Skeletal muscle satellite cell (primary cell): ENCODE data around the gene STKLD1.

Experiments used
- H3K27me3 ChIP-seq: 2 replicates; pipeline ENCODE4 v1.7.0; 2013; ENCODE audit warnings: low read length; ENCODE audit not compliant: control insufficient read depth, insufficient read depth
- H3K36me3 ChIP-seq: 2 replicates; pipeline ENCODE4 v1.7.0; 2013; ENCODE audit warnings: mild to moderate bottlenecking, control low read depth, low read length; ENCODE audit not compliant: insufficient read depth
- H3K4me1 ChIP-seq: 2 replicates; pipeline ENCODE4 v1.7.0; 2013; ENCODE audit warnings: low read length; ENCODE audit not compliant: control insufficient read depth, insufficient read depth
- H3K4me2 ChIP-seq: 2 replicates; pipeline ENCODE4 v1.7.0; 2013; ENCODE audit warnings: mild to moderate bottlenecking, low read length
- H3K4me3 ChIP-seq: 2 replicates; pipeline ENCODE4 v1.7.0; 2013; ENCODE audit warnings: low read length
- H3K9ac ChIP-seq: 2 replicates; pipeline ENCODE4 v1.7.0; 2013; ENCODE audit warnings: mild to moderate bottlenecking, low read depth, low read length, moderate library complexity
- H3K9me3 ChIP-seq: replicated peaks from 2 replicates; pipeline ENCODE4 v1.7.0; 2013; ENCODE audit warnings: mild to moderate bottlenecking, control low read depth, low read length

Gene STKLD1

DNA sequence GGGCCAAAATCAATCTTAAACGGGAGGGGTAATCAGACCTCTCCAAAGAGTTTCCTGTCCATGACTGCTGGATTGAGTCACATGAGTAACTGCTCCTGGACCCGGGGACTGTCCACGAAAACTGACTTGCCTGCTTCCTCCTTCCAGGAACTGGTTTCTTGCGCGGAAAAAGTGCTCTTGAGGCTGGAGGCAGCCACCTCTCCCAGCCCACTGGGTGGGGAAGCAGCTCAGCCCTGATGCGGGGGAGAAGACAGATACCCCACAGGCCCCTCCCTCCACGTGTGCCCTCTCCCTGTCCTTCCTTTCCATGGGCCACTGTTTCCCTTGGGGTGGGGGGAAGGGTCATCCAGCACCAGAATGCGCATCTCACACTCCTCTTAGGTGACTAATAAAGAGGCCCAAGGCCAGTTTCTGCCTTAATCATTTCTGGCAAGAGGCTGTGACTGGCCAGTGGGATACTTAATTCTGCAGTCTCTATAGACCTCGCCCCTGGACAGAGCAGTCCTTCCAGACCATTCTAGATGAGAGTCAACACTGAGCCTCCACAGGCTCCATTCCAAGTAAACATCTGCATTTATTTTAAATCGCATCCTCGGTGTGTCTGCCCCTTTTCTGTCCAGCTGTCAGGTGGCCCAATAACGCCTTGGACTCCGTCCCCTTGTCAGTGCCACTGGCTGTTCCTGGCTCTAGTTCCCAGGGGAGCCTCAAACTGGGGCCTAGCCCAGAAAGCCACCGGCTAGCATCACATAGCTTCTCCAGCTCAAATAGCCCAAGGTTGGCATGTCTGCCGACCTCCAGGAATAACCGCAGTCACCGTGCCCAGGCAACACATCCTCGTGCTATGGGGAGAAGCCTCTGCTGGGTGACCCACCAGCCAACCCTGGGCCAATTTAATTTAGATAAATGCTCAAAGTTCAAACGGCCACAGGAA is 29.6 kb downstream of the STKLD1 start:
- Histone ChIP-seq H3K27me3 (no peaks in the 10 kb centered on the region), H3K4me2 (no peak overlapping the region), H3K4me1 (peaks cover 7% of the 10 kb centered on the region), H3K4me3 (no peak overlapping the region), H3K9ac (no peak overlapping the region), H3K36me3 (peaks cover 55% of the 10 kb centered on the region), H3K9me3 (no peaks in the 10 kb centered on the region)

DNA sequence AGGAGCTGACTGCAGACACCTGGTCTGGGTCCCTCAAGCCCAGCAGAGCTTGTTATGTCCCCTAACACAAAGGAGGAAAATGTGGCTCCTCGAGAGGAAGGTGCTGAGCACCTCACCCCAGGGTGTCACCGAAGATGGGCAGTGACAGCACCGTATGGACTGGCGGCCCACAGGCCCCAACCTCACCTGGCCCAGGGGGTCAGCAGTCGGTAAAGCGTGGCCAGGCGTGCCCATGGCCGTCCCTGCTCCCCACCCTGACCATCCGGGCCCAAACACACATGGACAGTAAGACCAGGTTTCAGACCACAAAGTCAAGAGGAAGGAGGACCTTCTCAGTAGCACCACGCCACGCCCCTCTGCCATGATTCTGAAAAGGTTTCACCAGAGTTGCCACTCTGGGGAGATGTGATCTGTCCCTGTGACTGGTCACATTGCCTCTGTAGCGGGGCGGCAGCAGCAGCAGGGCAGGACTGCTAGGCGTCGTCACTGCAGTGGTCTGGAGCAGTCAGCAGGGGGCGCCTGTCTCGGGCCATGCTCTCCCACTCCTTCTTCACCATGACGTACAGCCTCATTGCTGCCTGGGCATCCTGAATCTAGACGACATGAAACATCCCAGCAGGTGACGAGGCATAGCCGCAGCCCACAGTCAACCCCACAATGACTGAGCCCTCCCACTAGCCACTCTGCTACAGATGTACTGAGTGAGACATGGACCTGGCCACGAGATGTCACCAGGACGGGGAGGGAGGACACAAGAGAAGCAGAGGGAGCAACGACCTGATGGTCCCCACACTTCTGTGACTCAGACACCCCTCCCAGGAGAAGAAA is 30.5 kb downstream of the STKLD1 start:
- no peaks in the 10 kb centered on the region for H3K27me3 ChIP-seq
- no peak overlapping the region for H3K4me2 ChIP-seq
- no peaks in the 10 kb centered on the region for H3K9me3 ChIP-seq
- no peak overlapping the region for H3K9ac ChIP-seq
- H3K36me3 ChIP-seq, result peaks cover 61% of the 10 kb centered on the region
- H3K4me3 ChIP-seq, result no peak overlapping the region
- H3K4me1 ChIP-seq, result peaks cover 7% of the 10 kb centered on the region

DNA sequence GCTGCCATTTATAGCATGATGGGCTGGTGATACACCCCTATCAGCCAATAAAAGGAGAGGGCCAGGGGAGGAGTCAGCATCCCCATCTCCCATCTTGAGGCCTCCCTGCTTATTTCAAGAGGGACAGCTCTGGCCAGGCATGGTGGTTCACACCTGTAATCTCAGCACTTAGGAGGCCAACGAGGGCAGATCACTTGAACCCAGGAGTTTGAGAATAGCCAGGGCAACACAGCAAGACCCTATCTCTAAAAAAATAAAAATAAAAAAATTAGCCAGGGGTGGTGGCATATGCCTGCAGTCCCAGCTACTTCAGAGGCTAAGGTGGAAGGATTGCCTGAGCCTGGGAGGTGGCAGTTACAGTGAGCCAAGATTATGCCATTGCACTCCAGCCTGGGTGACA is 31.9 kb downstream of the STKLD1 start:
- Histone ChIP-seq H3K27me3 (no peaks in the 10 kb centered on the region), H3K36me3 (peaks cover 70% of the 10 kb centered on the region), H3K9me3 (no peaks in the 10 kb centered on the region), H3K4me2 (no peak overlapping the region), H3K4me1 (peaks cover 7% of the 10 kb centered on the region), H3K9ac (no peak overlapping the region), H3K4me3 (no peak overlapping the region)

DNA sequence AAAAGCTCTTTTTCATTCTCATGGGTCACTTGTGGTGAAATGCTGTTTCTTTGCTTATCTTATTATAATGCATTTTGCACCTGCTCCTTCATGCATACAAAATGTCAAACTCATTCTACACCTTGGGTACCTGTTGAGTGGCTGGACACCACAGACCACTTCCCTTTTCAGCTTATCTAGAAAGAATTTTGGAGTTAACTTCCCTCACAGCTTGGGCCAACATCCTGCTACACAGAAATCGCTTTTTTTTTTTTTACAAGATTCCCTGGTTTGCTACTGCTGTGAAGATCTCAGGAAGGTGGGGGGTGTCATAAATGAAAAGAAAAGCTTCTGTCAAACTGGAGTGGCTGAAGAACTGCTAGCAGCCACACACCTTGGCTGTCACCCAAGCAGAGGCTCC is 39.0 kb downstream of the STKLD1 start:
- no peak overlapping the region for H3K4me2 ChIP-seq
- peaks cover 35% of the 10 kb centered on the region for H3K36me3 ChIP-seq
- no peak overlapping the region for H3K4me3 ChIP-seq
- H3K9ac ChIP-seq, result no peak overlapping the region
- peaks cover 16% of the 10 kb centered on the region for H3K4me1 ChIP-seq
- H3K9me3 ChIP-seq, result no peaks in the 10 kb centered on the region
- H3K27me3 ChIP-seq, result no peaks in the 10 kb centered on the region

DNA sequence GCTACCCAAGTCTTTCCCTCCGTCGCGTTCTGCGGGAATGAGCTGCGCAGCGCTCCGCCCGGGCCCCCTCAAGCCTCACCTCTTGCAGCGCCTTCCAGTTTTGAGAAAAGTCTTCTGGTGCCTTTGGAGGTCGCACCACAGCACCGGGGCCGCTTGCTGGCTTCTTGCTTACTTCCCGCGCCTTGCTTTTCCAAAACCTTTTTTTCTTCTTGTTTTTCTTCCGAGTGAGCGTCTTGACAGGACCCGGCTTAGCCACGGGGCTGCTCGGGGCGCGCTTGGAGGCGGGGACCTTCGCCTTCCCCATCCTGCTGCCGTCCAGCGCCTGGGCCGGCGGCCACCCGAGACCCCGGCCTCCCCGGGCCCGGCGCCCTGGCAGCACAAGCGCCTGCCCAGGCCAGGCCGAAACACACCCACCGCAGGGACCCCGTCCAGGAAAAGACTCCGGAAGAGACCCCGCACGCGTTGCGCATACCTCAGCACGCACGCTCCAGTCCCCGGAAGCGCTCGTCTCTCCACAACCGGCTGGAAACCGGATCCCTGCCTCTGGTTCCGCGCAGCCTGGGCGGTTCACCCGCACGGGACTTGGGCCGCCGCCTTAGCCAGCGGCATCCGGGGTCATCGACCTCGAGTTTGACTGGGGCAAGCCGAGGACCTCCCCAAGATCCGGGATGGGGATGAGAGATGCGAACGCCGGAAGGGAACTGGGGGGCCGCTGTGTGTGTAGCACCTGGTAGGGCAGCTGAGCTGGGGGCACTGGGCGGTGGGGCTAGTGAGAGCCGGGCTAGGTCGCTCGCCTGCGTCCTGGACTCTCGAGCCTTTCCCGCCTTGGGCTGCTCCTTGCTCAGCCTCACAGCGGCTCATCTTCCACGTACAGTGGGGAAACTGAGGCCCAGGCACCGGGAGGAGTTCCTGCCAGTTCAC is 41.6 kb downstream of the STKLD1 start, which contains the start of gene REXO4:
TSS of gene REXO4 (minus strand) at position 470 of the 921 bp plus-strand sequence. CDS start at position 304, 166 bp downstream.
- Histone ChIP-seq H3K4me2 (peak within 1 kb of the TSS; percentile 90), H3K4me1 (peaks cover 16% of the 10 kb centered on the region), H3K4me3 (peak within 1 kb of the TSS; percentile 98), H3K36me3 (peaks cover 14% of the 10 kb centered on the region), H3K27me3 (no peaks in the 10 kb centered on the region), H3K9ac (peak within 1 kb of the TSS; percentile 89), H3K9me3 (no peaks in the 10 kb centered on the region)

DNA sequence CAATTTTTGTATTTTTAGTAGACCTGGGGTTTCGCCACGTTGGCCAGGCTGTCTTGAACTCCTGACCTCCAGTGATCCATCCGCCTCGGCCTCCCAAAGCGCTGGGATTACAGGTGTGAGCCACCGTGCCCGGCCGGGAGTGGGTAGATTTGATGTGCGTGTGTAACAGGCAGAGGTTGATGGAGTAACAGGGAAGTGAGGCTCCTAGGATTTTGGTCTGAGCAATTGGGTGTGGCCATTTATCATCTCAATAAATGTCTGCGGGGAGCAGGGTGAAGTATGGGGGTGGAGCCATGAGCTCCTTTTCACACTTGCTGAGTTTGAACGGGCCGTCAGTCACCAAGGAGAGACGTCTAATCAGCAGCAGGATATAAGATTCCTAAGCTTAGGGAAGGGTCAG is 42.8 kb downstream of the STKLD1 start:
- Histone ChIP-seq H3K9ac (no peak overlapping the region), H3K9me3 (no peaks in the 10 kb centered on the region), H3K4me1 (peaks cover 16% of the 10 kb centered on the region), H3K4me3 (peak overlapping the region; percentile 98), H3K27me3 (no peaks in the 10 kb centered on the region), H3K36me3 (peaks cover 10% of the 10 kb centered on the region), H3K4me2 (peak overlapping the region; percentile 90)

DNA sequence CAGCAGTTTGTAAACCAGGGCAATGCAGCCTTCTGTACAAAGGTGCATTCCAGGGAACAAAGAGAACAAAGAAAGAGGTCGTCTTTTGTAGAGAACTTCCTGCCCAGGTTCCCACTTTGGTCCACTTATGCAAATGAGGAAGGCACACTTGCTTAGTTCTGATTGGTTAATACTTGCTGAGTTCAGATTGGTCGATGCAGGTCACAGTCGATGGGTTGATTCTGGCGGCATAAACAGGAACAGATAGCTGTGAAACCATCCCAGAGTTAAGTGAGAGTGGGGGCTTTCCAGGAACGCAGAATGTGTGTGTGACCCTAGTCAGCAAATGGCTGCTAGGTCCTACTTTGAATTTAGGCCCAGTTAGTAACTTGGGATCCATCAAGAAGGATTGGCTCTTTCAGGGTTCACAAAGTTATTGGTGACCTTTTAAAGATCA is 44.2 kb downstream of the STKLD1 start:
- Histone ChIP-seq H3K9me3 (no peaks in the 10 kb centered on the region), H3K9ac (no peak overlapping the region), H3K4me1 (peaks cover 16% of the 10 kb centered on the region), H3K36me3 (no peaks in the 10 kb centered on the region), H3K4me3 (no peak overlapping the region), H3K4me2 (no peak overlapping the region), H3K27me3 (no peaks in the 10 kb centered on the region)

DNA sequence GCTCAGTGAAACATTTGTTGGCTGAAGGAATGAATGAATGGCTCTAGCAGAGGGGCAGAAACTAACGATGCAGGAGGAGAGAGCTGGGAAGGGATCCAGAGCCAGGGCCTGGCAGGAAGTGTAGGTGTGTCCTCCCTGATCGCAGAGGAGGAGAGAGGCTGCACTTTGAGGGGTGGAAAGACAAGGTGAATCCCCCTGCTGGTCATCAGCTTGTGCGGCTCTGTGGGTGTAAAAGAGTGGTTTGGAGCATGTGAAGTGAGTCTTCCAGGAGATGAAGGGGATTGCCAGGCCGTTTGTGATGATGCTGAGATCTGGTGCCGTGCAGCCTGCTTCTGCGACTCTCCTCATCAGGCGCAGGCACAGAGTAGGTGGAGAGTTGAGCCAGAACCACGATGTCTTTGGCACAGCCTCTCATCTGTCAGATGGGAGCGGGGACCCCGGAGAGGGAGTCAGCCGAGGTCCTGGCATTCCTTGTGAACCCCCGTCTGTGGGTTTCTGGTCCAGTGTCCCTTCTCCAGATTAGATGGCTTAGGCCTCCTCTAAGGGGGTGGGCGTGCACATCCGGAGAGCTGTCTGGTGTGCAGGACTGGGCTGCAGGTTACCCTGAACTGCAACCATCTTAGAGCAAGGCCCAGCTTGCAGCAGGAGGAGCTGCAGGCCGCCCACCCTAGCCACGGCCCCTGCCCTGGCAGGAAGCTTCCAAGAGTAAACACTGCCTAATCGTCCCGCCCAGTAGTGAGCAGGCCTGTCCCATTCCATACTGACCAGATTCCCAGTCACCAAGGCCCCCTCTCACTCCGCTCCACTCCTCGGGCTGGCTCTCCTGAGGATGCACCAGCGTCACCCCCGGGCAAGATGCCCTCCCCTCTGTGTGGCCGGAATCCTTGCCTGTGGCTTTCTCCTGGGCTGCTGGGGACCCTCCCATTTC is 45.7 kb downstream of the STKLD1 start, which contains the start of gene ADAMTS13:
TSS of gene ADAMTS13 (plus strand) at position 753 of the 928 bp plus-strand sequence. CDS start at position 830, 77 bp downstream.
- Histone ChIP-seq H3K27me3 (no peaks in the 10 kb centered on the region), H3K4me3 (no peak within 1 kb of the TSS), H3K9me3 (no peaks in the 10 kb centered on the region), H3K36me3 (no peaks in the 10 kb centered on the region), H3K4me1 (peaks cover 5% of the 10 kb centered on the region), H3K4me2 (no peak within 1 kb of the TSS), H3K9ac (no peak within 1 kb of the TSS)

DNA sequence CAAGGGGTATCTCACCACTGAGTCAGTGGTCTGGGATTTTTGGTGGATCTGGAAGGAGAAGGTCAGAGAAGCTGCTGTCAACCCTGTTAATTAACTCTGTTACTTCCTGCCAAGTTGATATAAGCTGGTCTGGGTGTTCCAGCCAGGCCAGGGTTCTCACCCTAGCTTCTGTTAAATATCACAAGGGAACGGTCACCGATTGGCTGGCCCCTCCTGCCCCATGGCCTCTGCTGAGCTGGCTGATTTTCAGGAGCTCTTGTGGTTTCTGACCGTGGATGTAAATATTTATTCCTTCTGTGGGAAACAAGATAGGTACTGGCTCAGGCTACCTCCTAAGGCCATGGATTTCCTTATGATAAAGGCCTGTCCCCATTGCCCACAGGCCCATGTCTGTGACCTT is 47.0 kb downstream of the STKLD1 start:
- H3K9ac ChIP-seq, result no peak overlapping the region
- H3K9me3 ChIP-seq, result no peaks in the 10 kb centered on the region
- peaks cover 5% of the 10 kb centered on the region for H3K4me1 ChIP-seq
- no peak overlapping the region for H3K4me3 ChIP-seq
- H3K4me2 ChIP-seq, result no peak overlapping the region
- H3K36me3 ChIP-seq, result no peaks in the 10 kb centered on the region
- peaks cover 10% of the 10 kb centered on the region for H3K27me3 ChIP-seq

DNA sequence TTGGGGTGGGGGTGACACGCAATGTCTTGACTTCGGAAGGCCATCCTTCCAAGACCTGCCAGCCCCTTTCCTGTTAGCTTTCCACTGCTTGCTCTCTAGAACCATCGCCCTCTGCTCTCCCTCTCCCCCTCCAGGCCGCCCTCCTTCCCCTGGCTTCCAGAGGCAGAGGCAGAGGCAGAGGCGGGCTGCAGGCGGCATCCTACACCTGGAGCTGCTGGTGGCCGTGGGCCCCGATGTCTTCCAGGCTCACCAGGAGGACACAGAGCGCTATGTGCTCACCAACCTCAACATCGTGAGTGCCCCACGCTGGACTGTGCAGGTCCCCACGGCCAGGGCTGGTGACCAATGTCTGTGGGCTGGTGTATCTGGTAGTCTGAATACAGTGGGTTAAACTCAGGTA is 48.0 kb downstream of the STKLD1 start:
- Histone ChIP-seq H3K9ac (no peak overlapping the region), H3K4me2 (no peak overlapping the region), H3K36me3 (no peaks in the 10 kb centered on the region)

More for the DNA sequence above, 48.0 kb downstream of the STKLD1 start:
- no peak overlapping the region for H3K4me3 ChIP-seq
- H3K4me1 ChIP-seq, result no peaks in the 10 kb centered on the region
- H3K9me3 ChIP-seq, result no peaks in the 10 kb centered on the region
- H3K27me3 ChIP-seq, result peaks cover 10% of the 10 kb centered on the region
